SK-N-SH (cell line): ENCODE measurements around the gene COL4A2.

ENCODE experiments used
- CHD2 ChIP-seq: fragments of 150-350 bp; IDR thresholded peaks from 2 replicates; pipeline ENCODE4 v1.6.1; 2018; ENCODE audit warnings: low read length; ENCODE audit not compliant: partially characterized antibody
- EZH2phosphoT487 ChIP-seq: fragments of 200-600 bp; sonication (generic); IDR thresholded peaks from 2 replicates; pipeline ENCODE4 v1.6.1; 2017; ENCODE audit warnings: low read depth, mixed run types, mild to moderate bottlenecking, antibody characterized with exemption, moderate library complexity, borderline replicate concordance
- JUND ChIP-seq: IDR thresholded peaks from 2 replicates; pipeline ENCODE4 v1.4.0; 2012
- MEF2A ChIP-seq: IDR thresholded peaks from 2 replicates; pipeline ENCODE4 v1.4.0; 2012; ENCODE audit warnings: low read depth, borderline replicate concordance
- MXI1 ChIP-seq: IDR thresholded peaks from 2 replicates; pipeline ENCODE4 v1.6.1; 2012; ENCODE audit warnings: mild to moderate bottlenecking, low read depth, low read length, improper control_type of control experiment
- NFIC ChIP-seq: IDR thresholded peaks from 2 replicates; pipeline ENCODE4 v1.4.0; 2012; ENCODE audit warnings: borderline replicate concordance
- POLR2AphosphoS5 ChIP-seq: IDR thresholded peaks from 2 replicates; pipeline ENCODE4 v1.6.1; 2012; ENCODE audit warnings: low read depth, low read length
- SMC3 ChIP-seq: IDR thresholded peaks from 2 replicates; pipeline ENCODE4 v1.6.1; 2012; ENCODE audit warnings: low read depth, low read length, improper control_type of control experiment
- TAF1 ChIP-seq: IDR thresholded peaks from 2 replicates; pipeline ENCODE4 v1.6.1; 2012; ENCODE audit warnings: low read depth, mild to moderate bottlenecking, low read length, moderate library complexity, borderline replicate concordance
- USF2 ChIP-seq: fragments of 150-350 bp; IDR thresholded peaks from 2 replicates; pipeline ENCODE4 v1.6.1; 2017; ENCODE audit warnings: antibody characterized with exemption, low read length, low read depth, borderline replicate concordance
- TF ChIP-seq, protein P1 (sequence below): fragments of 200-600 bp; sonication (generic); IDR thresholded peaks from 2 replicates; pipeline ENCODE4 v1.6.1; 2017; ENCODE audit warnings: antibody characterized with exemption, mild to moderate bottlenecking, moderate library complexity
- TF ChIP-seq, protein P2 (sequence below): IDR thresholded peaks from 2 replicates; pipeline ENCODE4 v1.4.0; 2012; ENCODE audit warnings: low read depth

DNA sequence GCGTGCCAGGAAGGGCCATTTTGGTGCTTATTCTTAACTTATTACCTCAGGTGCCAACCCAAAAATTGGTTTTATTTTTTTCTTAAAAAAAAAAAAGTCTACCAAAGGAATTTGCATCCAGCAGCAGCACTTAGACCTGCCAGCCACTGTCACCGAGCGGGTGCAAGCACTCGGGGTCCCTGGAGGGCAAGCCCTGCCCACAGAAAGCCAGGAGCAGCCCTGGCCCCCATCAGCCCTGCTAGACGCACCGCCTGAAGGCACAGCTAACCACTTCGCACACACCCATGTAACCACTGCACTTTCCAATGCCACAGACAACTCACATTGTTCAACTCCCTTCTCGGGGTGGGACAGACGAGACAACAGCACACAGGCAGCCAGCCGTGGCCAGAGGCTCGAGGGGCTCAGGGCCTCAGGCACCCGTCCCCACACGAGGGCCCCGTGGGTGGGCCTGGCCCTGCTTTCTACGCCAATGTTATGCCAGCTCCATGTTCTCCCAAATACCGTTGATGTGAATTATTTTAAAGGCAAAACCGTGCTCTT lies 205.2 kb downstream of the COL4A2 start:
- TF ChIP-seq, protein P1, sequence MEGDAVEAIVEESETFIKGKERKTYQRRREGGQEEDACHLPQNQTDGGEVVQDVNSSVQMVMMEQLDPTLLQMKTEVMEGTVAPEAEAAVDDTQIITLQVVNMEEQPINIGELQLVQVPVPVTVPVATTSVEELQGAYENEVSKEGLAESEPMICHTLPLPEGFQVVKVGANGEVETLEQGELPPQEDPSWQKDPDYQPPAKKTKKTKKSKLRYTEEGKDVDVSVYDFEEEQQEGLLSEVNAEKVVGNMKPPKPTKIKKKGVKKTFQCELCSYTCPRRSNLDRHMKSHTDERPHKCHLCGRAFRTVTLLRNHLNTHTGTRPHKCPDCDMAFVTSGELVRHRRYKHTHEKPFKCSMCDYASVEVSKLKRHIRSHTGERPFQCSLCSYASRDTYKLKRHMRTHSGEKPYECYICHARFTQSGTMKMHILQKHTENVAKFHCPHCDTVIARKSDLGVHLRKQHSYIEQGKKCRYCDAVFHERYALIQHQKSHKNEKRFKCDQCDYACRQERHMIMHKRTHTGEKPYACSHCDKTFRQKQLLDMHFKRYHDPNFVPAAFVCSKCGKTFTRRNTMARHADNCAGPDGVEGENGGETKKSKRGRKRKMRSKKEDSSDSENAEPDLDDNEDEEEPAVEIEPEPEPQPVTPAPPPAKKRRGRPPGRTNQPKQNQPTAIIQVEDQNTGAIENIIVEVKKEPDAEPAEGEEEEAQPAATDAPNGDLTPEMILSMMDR = no peak
- TF ChIP-seq EZH2phosphoT487 (no peak), NFIC (no peak), MXI1 (no peak), POLR2AphosphoS5 (no peak), CHD2 (no peak), TAF1 (no peak), USF2 (no peak), MEF2A (no peak), JUND (no peak), SMC3 (no peak)
- TF ChIP-seq, protein P2, sequence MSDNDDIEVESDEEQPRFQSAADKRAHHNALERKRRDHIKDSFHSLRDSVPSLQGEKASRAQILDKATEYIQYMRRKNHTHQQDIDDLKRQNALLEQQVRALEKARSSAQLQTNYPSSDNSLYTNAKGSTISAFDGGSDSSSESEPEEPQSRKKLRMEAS = no peak
